HepG2 (cell line): Measurements from ENCODE around the gene AP3B1. TPM values are rescaled to one million over a fixed set of nuclear protein-coding genes. Genes with fewer than 3 reads are reported as not detected.

Experiments
- ATAC-seq: fragments of 200-7000 bp; cut with Tn5 transposase; 3 replicates; pipeline ENCODE4 v1.9.1; 2020; ENCODE audit warnings: mild to moderate bottlenecking, moderate library complexity
- BruUV-seq: library from RNA; stranded (reverse); fragments of 400-500 nt; replicated peaks from 2 replicates; lab custom pipeline; 2021; lab: Mats Ljungman, UMichigan
- CTCF ChIA-PET: fragments of 300-600 bp; formaldehyde crosslinking; extraction: SDS; loops from one replicate; lab custom pipeline; 2021; ENCODE audit warnings: low total read pairs, inconsistent platforms, low intra/inter-chr PET ratio; lab: Yijun Ruan, JAX
- POLR2A ChIA-PET: fragments of 350-600 bp; sonication (Branson Sonifier 250); formaldehyde crosslinking; loops from one replicate; lab custom pipeline; 2020; ENCODE audit warnings: antibody characterized with exemption, inconsistent platforms; lab: Yijun Ruan, JAX
- DNase-seq: peaks from one replicate; pipeline ENCODE4 v3.0.0-alpha.2; 2015; ENCODE audit warnings: low spot score
- FAIRE-seq: peaks from 3 replicates; lab custom pipeline; 2011; peaks lifted over from hg19 to GRCh38; lab: Jason Lieb, UNC
- H2AFZ ChIP-seq: one replicate; pipeline ENCODE4 v1.6.1; 2011; ENCODE audit warnings: low read length, inconsistent platforms
- H3K27ac ChIP-seq: fragments of 300-600 bp; 3 replicates; pipeline ENCODE4 v1.8.0; 2011; ENCODE audit warnings: mixed run types, mild to moderate bottlenecking, mixed read lengths, low read length, inconsistent platforms; ENCODE audit not compliant: insufficient read depth; ENCODE audit errors: extremely low read length
- H3K27me3 ChIP-seq, 2 experiments: fragments of 200-600 bp in 1 of 2; 2 replicates in 1 of 2; 3 replicates in 1 of 2; pipeline versions ENCODE4 v1.6.0 to v1.8.0; 2011; ENCODE audit warnings: low read length in 2 of 2, mild to moderate bottlenecking in 2 of 2, moderate library complexity in 2 of 2, inconsistent platforms in 1 of 2; ENCODE audit not compliant: insufficient read depth in 2 of 2, control insufficient read depth in 1 of 2
- H3K36me3 ChIP-seq, 2 experiments: fragments of 200-600 bp in 1 of 2; replicated peaks in 1 of 2; 2 replicates in 1 of 2; 3 replicates in 1 of 2; pipeline versions ENCODE4 v1.5.1 to v1.8.0; 2011; ENCODE audit warnings: low read length in 2 of 2, inconsistent platforms in 1 of 2; ENCODE audit not compliant: insufficient read depth in 2 of 2, control insufficient read depth in 1 of 2
- H3K4me1 ChIP-seq: 2 replicates; pipeline ENCODE4 v1.5.1; 2012; ENCODE audit warnings: low read length, inconsistent platforms; ENCODE audit not compliant: insufficient read depth
- H3K4me2 ChIP-seq: 2 replicates; pipeline ENCODE4 v1.6.0; 2011; ENCODE audit warnings: low read depth, low read length, inconsistent platforms
- H3K4me3 ChIP-seq, 3 experiments: fragments of 200-600 bp in 1 of 3; sonication (generic), shearing (Covaris generic) in 1 of 3; replicated peaks in 1 of 3; 2 replicates each; pipeline ENCODE4 v1.5.1; 2011 to 2016; ENCODE audit warnings: low read length in 3 of 3, inconsistent platforms in 2 of 3, low read depth in 2 of 3, mild to moderate bottlenecking in 2 of 3, control low read depth in 1 of 3, mixed read lengths in 1 of 3; ENCODE audit not compliant: insufficient read depth in 1 of 3
- H3K79me2 ChIP-seq: one replicate; pipeline ENCODE4 v1.6.1; 2011; ENCODE audit warnings: low read length, inconsistent platforms; ENCODE audit not compliant: insufficient read depth
- H3K9ac ChIP-seq: 2 replicates; pipeline ENCODE4 v1.6.0; 2011; ENCODE audit warnings: mild to moderate bottlenecking, low read depth, low read length, inconsistent platforms; ENCODE audit not compliant: insufficient read depth
- H3K9me3 ChIP-seq: 2 replicates; pipeline ENCODE4 v1.5.1; 2012; ENCODE audit warnings: mild to moderate bottlenecking, low read length
- H4K20me1 ChIP-seq: 2 replicates; pipeline ENCODE4 v1.6.0; 2011; ENCODE audit warnings: inconsistent platforms, mild to moderate bottlenecking, low read length, moderate library complexity; ENCODE audit not compliant: insufficient read depth
- GTF3A ChIP-seq: sonication (generic); formaldehyde crosslinking; conservative IDR thresholded peaks from 2 replicates; pipeline ENCODE4 v1.4.0; 2020; ENCODE audit warnings: mild to moderate bottlenecking, missing genetic modification reagents
- NR2F2 ChIP-seq: IDR thresholded peaks from 2 replicates; pipeline ENCODE4 v1.6.1; 2012; ENCODE audit warnings: low read depth, inconsistent platforms, borderline replicate concordance
- NRL ChIP-seq: sonication (generic); formaldehyde crosslinking; IDR thresholded peaks from 2 replicates; pipeline ENCODE4 v1.5.0; 2020; ENCODE audit warnings: missing genetic modification reagents, mild to moderate bottlenecking, moderate library complexity, borderline replicate concordance
- SRSF9 ChIP-seq: fragments of 200-400 bp; formaldehyde crosslinking; IDR thresholded peaks from 2 replicates; pipeline ENCODE4 v1.6.1; 2018; ENCODE audit warnings: borderline replicate concordance, mild to moderate bottlenecking, low read depth, low read length; ENCODE audit not compliant: insufficient read depth, poor library complexity, severe bottlenecking
- ZNF343 ChIP-seq: sonication (generic); formaldehyde crosslinking; IDR thresholded peaks from 2 replicates; pipeline ENCODE4 v1.4.0; 2020; ENCODE audit warnings: mild to moderate bottlenecking, missing genetic modification reagents
- ZNF563 ChIP-seq: sonication (generic); formaldehyde crosslinking; IDR thresholded peaks from 2 replicates; pipeline ENCODE4 v1.8.0; 2022; ENCODE audit warnings: mild to moderate bottlenecking, moderate library complexity, missing genetic modification reagents
- ZNF7 ChIP-seq: IDR thresholded peaks from 2 replicates; pipeline ENCODE4 v1.6.1; 2016; ENCODE audit warnings: missing biosample characterization, missing genetic modification reagents
- WGBS: methylation state at CpG from one replicate; pipeline ENCODE4 v1.1.6; 2017; ENCODE audit warnings: low lambda C conversion rate; 5-methylcytosine and 5-hydroxymethylcytosine counted together
- in situ Hi-C: cut with HindIII; loops from 2 replicates; pipeline ENCODE4 v1.10.0; 2017; ENCODE audit warnings: low pct_unique_long_range_greater_than_20kb; ENCODE audit not compliant: extremely low pct_ligation_motif_present
- intact Hi-C: fragments of 100-400 bp; cut with micrococcal nuclease; formaldehyde crosslinking; loops from one replicate; pipeline ENCODE4 v1.10.0; 2022; ENCODE audit not compliant: unreplicated experiment
- polyA plus RNA-seq, 8 experiments: library from polyadenylated mRNA; depleted of rRNA in 3 of 8; stranded (reverse) in 7 of 8; unstranded in 1 of 8; fragments of >200 nt; fragmentation: Illumina TruSeq in 4 of 8; extraction: Trizol in 4 of 8; gene quantifications; 2 replicates each; pipeline versions ENCODE4 v1.2.1 to v1.2.3, GENCODE V29; 2011 to 2016; ENCODE audit warnings: low read depth in 4 of 8, missing spikeins in 1 of 8, mixed read lengths in 1 of 8; ENCODE audit not compliant: insufficient read depth in 1 of 8
- total RNA-seq, 5 experiments: library from RNA; depleted of rRNA; stranded (reverse); fragments of >200 nt; fragmentation: Illumina TruSeq; extraction: Trizol; gene quantifications; 2 replicates each; pipeline ENCODE4 v1.2.3, GENCODE V29; 2016; ENCODE audit warnings: low read depth in 1 of 5
- TF ChIP-seq, protein P1 (sequence below): sonication (generic); formaldehyde crosslinking; IDR thresholded peaks from 2 replicates; pipeline ENCODE4 v1.8.0; 2022; ENCODE audit warnings: missing genetic modification reagents, mild to moderate bottlenecking, inconsistent platforms, borderline replicate concordance
- TF ChIP-seq, protein P2 (sequence below): sonication (generic); formaldehyde crosslinking; IDR thresholded peaks from 2 replicates; pipeline ENCODE4 v1.5.0; 2020; ENCODE audit warnings: missing genetic modification reagents

AP3B1 gene
- total and polyA plus RNA-seq, 2 of the 13 experiments (the other 11 are each of a cell fraction or from before 2014, with no cell fraction given): 37.7 to 51.2 TPM

DNA sequence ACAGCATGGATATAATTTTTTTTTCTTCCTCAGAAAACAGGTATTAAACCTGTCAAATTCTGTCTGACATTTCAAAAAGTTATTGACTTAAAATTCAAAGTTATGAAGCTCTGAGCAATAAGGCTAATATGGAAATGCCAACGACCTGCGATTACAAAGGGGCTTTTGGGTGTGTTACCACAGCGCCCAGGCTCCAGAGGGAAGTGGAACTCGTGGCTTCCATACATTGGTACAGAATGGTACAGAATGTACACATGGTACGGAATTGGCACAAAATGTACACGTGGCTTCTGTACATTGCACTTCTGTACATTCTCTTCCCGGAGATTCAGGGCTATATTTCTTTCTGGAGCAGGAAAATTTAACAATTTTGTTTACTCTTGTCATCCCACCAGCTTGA is 293.3 kb downstream of the AP3B1 start:
- no peak for FAIRE-seq
- Histone ChIP-seq H3K9ac (no peak overlapping the region), H4K20me1 (no peaks in the 10 kb centered on the region), H3K79me2 (no peaks in the 10 kb centered on the region), H2AFZ (no peak overlapping the region), H3K4me1 (peaks cover 11% of the 10 kb centered on the region; the same call in 1 of the 2 replicates), H3K27me3 (no peaks in the 10 kb centered on the region), H3K36me3 (peaks cover 2 to 9% of the 10 kb centered on the region in 2 experiments; a peak in 4 of 5 replicates), H3K9me3 (no peaks in the 10 kb centered on the region), H3K4me3 (no peak overlapping the region), H3K27ac (no peak overlapping the region), H3K4me2 (no peak overlapping the region)
- ATAC-seq: no peak
- POLR2A ChIA-PET: no interaction called here
- WGBS: 98% methylated on average over 7 of the region's 7 CpGs
- CTCF ChIA-PET: no interaction called here
- TF ChIP-seq GTF3A (CRISPR knock-in tag) (no peak), ZNF343 (no peak), ZNF7 (CRISPR knock-in tag) (no peak), SRSF9 (no peak), NR2F2 (no peak), ZNF563 (CRISPR knock-in tag) (no peak), NRL (CRISPR knock-in tag) (no peak)
- TF ChIP-seq, protein P1, sequence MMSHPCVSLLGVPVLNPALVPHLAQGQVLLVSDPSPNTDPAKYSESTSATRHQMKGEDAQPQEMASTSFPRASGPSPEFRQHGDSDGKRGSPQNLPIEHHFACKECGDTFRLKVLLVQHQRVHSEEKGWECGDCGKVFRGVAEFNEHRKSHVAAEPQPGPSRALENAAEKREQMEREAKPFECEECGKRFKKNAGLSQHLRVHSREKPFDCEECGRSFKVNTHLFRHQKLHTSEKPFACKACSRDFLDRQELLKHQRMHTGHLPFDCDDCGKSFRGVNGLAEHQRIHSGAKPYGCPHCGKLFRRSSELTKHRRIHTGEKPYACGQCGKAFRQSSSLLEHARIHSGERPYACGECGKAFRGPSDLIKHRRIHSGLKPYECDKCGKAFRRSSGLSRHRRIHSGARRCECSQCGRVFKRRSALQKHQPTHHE (CRISPR knock-in tag): no peak
- TF ChIP-seq, protein P2, sequence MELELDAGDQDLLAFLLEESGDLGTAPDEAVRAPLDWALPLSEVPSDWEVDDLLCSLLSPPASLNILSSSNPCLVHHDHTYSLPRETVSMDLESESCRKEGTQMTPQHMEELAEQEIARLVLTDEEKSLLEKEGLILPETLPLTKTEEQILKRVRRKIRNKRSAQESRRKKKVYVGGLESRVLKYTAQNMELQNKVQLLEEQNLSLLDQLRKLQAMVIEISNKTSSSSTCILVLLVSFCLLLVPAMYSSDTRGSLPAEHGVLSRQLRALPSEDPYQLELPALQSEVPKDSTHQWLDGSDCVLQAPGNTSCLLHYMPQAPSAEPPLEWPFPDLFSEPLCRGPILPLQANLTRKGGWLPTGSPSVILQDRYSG: no peak
- intact Hi-C loops (loop anchor here (10.0 kb wide), 1 partner anchor 226 kb away; the partner anchor contains the start of gene TBCA), in situ Hi-C loops (no loop called here)
- no peak for DNase-seq
- BruUV-seq: no TSS peak
